PC-9 (cell line): ENCODE results near the gene GNG4. TPM values are rescaled to one million over a fixed set of nuclear protein-coding genes. Genes with fewer than 3 reads are reported as not detected.

Experiments
- BruUV-seq: library from RNA; stranded (reverse); fragments of 400-500 nt; replicated peaks from 2 replicates; lab custom pipeline; 2021; lab: Mats Ljungman, UMichigan
- CTCF ChIA-PET: fragments of 300-600 bp; sonication (Branson Sonifier 250); formaldehyde crosslinking; loops from one replicate; lab custom pipeline; 2022; ENCODE audit warnings: antibody characterized with exemption; lab: Charles Lee
- POLR2A ChIA-PET: fragments of 300-600 bp; sonication (Branson Sonifier 250); formaldehyde crosslinking; loops from one replicate; lab custom pipeline; 2022; ENCODE audit warnings: antibody characterized with exemption; ENCODE audit not compliant: unreplicated experiment; lab: Charles Lee
- DNase-seq, 2 experiments: peaks; one replicate each; pipeline versions ENCODE4 v3.0.0 to v3.0.0-alpha.2; 2015 to 2022; ENCODE audit warnings: mixed read lengths in 1 of 2
- H2AFZ ChIP-seq: fragments of 200-600 bp; sonication (generic); 2 replicates; pipeline ENCODE4 v1.8.1; 2017; ENCODE audit warnings: antibody characterized with exemption
- H3F3A ChIP-seq: fragments of 200-600 bp; sonication (generic); 2 replicates; pipeline ENCODE4 v1.8.1; 2017; ENCODE audit warnings: antibody characterized with exemption, mild to moderate bottlenecking, low read depth; ENCODE audit not compliant: insufficient read depth
- H3K27ac ChIP-seq: fragments of 200-600 bp; sonication (generic); 2 replicates; pipeline ENCODE4 v1.6.1; 2016; ENCODE audit warnings: mixed run types
- H3K27me3 ChIP-seq: fragments of 200-600 bp; sonication (generic); 2 replicates; pipeline ENCODE4 v1.6.1; 2016; ENCODE audit warnings: low read depth, mixed run types; ENCODE audit not compliant: insufficient read depth
- H3K36me3 ChIP-seq: fragments of 200-600 bp; sonication (generic); 2 replicates; pipeline ENCODE4 v1.6.1; 2016; ENCODE audit warnings: low read depth, mixed run types
- H3K4me1 ChIP-seq: fragments of 200-600 bp; sonication (generic); replicated peaks from 2 replicates; pipeline ENCODE4 v1.6.1; 2016; ENCODE audit warnings: mixed run types; ENCODE audit not compliant: insufficient read depth
- H3K4me2 ChIP-seq: fragments of 200-600 bp; sonication (generic); 2 replicates; pipeline ENCODE4 v1.6.1; 2017; ENCODE audit warnings: mixed run types
- H3K4me3 ChIP-seq: fragments of 200-600 bp; sonication (generic); 2 replicates; pipeline ENCODE4 v1.6.1; 2016; ENCODE audit warnings: mixed run types
- H3K79me2 ChIP-seq: fragments of 200-600 bp; sonication (generic); 2 replicates; pipeline ENCODE4 v1.6.1; 2017; ENCODE audit warnings: low read depth, mixed run types
- H3K9me2 ChIP-seq: fragments of 200-600 bp; sonication (generic); 2 replicates; pipeline ENCODE4 v1.8.1; 2017; ENCODE audit warnings: mild to moderate bottlenecking; ENCODE audit not compliant: insufficient read depth
- H3K9me3 ChIP-seq: fragments of 200-600 bp; sonication (generic); 2 replicates; pipeline ENCODE4 v1.8.1; 2016; ENCODE audit warnings: low read depth; ENCODE audit not compliant: insufficient read depth
- H4K20me1 ChIP-seq: fragments of 200-600 bp; sonication (generic); 2 replicates; pipeline ENCODE4 v1.8.1; 2017; ENCODE audit not compliant: insufficient read depth
- EZH2 ChIP-seq: fragments of 200-600 bp; sonication (generic); IDR thresholded peaks from 2 replicates; pipeline ENCODE4 v1.8.0; 2017; ENCODE audit warnings: antibody characterized with exemption, low read depth
- intact Hi-C: fragments of 100-400 bp; cut with micrococcal nuclease; formaldehyde crosslinking; loops from one replicate; pipeline ENCODE4 v1.10.0; 2022; ENCODE audit not compliant: unreplicated experiment
- total RNA-seq: library from RNA; stranded (reverse); gene quantifications from 2 replicates; pipeline ENCODE4 v1.2.3, GENCODE V29; 2021
- TF ChIP-seq, protein P1 (sequence below): fragments of 200-600 bp; sonication (generic); conservative IDR thresholded peaks from 2 replicates; pipeline ENCODE4 v1.6.1; 2017; ENCODE audit warnings: mixed run types, antibody characterized with exemption, mild to moderate bottlenecking, moderate library complexity

Gene GNG4
- total RNA-seq, 1 experiment from 2014 or later: 16.3 TPM

DNA sequence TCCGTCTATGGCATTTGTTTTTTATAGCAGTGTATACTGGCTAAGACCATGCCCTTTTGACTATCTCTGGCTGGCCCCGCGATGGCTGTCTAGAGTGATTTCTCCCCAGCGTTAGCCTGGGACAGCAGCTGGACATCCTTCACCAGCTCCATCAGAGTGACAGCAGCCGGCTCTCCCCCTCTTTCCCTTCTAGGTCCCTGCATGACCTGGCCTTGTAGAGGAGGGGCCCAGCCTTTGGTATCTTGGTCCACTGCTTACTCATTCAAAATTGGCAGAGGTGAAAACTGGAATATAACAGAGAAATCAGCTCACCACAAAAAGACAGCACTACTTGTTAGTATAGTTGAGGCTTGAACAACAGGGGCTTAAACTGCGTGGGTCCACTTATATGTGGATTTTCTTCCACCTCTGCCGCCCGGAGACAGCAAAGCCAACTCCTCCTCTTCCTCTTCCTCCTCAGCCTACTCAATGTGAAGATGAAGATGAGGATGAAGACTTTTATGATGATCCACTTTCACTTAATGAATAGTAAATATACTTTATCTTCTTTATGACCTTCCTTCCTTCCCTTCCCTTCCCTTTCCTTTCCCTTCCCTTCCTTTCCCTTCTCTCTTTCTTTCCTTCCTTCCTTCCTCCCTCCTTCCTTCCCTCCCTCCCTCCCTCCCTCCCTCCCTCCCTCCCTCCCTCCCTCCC, 116.0 kb downstream of the GNG4 start:
- ChIA-PET POLR2A (no interaction called here), CTCF (no interaction called here)
- BruUV-seq: no TSS peak
- TF ChIP-seq, protein P1, sequence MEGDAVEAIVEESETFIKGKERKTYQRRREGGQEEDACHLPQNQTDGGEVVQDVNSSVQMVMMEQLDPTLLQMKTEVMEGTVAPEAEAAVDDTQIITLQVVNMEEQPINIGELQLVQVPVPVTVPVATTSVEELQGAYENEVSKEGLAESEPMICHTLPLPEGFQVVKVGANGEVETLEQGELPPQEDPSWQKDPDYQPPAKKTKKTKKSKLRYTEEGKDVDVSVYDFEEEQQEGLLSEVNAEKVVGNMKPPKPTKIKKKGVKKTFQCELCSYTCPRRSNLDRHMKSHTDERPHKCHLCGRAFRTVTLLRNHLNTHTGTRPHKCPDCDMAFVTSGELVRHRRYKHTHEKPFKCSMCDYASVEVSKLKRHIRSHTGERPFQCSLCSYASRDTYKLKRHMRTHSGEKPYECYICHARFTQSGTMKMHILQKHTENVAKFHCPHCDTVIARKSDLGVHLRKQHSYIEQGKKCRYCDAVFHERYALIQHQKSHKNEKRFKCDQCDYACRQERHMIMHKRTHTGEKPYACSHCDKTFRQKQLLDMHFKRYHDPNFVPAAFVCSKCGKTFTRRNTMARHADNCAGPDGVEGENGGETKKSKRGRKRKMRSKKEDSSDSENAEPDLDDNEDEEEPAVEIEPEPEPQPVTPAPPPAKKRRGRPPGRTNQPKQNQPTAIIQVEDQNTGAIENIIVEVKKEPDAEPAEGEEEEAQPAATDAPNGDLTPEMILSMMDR: no peak
- H3K4me3 ChIP-seq: no peak overlapping the region
- no peaks in the 10 kb centered on the region for H3K27me3 ChIP-seq
- DNase-seq: no peak
- H3K79me2 ChIP-seq: no peaks in the 10 kb centered on the region
- H3K36me3 ChIP-seq: no peaks in the 10 kb centered on the region
- H4K20me1 ChIP-seq: no peaks in the 10 kb centered on the region
- intact Hi-C loops: no loop called here
- H3F3A ChIP-seq: no peaks in the 10 kb centered on the region
- H3K4me1 ChIP-seq: peaks cover 10% of the 10 kb centered on the region; the same call in 1 of the 2 replicates
- no peak overlapping the region for H3K4me2 ChIP-seq
- H3K9me2 ChIP-seq: no peaks in the 10 kb centered on the region
- no peak overlapping the region for H3K27ac ChIP-seq
- no peaks in the 10 kb centered on the region for H3K9me3 ChIP-seq
- H2AFZ ChIP-seq: no peak overlapping the region; the same call in 1 of the 2 replicates

DNA sequence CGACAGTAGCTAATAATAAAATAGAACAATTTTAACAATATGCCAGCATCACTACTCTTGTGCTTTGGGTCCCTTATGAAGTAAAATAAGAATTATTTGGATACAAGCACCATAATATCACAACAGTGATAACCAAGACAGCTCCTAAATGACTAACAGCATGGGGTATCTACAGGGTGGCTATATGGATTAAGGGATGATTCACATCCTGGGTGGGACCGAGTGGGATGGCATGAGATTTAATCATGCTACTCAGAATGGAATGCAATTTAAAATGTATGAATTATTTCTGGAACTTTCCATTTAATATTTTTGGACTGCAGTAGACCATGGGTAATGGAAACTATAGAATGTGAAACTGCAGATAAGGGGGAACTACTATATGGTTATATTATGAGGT, 117.2 kb downstream of the GNG4 start:
- no peaks in the 10 kb centered on the region for H3F3A ChIP-seq
- no peak overlapping the region for H3K4me3 ChIP-seq
- no peaks in the 10 kb centered on the region for H3K9me3 ChIP-seq
- peak in 1 of 2 experiments; percentile 49 for DNase-seq
- H3K9me2 ChIP-seq: no peaks in the 10 kb centered on the region
- intact Hi-C loops: no loop called here
- no peak overlapping the region for H3K4me2 ChIP-seq
- no TSS peak for BruUV-seq
- H3K36me3 ChIP-seq: no peaks in the 10 kb centered on the region
- ChIA-PET POLR2A (no interaction called here), CTCF (no interaction called here)
- H2AFZ ChIP-seq: no peak overlapping the region
- no peaks in the 10 kb centered on the region for H3K79me2 ChIP-seq
- no peaks in the 10 kb centered on the region for H3K27me3 ChIP-seq
- no peaks in the 10 kb centered on the region for H4K20me1 ChIP-seq
- no peak for TF ChIP-seq EZH2
- TF ChIP-seq, protein P1: no peak
- H3K27ac ChIP-seq: peak overlapping the region; percentile 40; the same call in 1 of the 2 replicates
- peaks cover 10% of the 10 kb centered on the region; the same call in 1 of the 2 replicates for H3K4me1 ChIP-seq

DNA sequence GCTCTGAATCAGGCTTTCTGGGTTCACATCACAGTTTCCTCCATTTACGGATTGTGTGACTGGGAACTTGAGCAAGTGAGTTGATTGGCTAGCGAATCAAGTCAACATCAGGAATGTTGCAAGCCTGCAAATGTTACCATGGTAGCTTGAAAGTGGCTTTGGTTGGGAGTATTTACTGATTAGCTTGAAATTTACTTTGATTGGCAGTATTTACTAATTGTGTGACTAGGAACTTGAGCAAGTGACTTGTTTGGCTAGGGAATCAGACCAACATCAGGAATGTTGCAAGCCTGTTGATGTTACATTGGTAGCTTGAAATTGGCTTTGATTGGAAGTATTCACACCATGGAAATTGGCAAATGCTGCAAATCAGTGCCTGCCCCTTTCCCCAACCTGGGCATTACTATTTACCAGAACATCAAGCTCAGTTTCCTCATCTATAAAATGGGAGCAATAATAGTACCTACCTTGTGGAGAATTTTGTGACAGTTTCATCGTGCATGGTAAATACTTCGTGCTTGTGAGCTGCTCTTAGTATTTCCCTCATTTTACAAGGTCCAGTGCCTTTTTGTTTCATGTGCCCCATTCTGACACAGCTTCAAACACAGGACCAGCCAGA, 122.3 kb downstream of the GNG4 start:
- Histone ChIP-seq H3K27me3 (no peaks in the 10 kb centered on the region), H4K20me1 (no peaks in the 10 kb centered on the region), H3K27ac (no peak overlapping the region), H3K79me2 (no peaks in the 10 kb centered on the region), H3K4me1 (peaks cover 4% of the 10 kb centered on the region; the same call in 1 of the 2 replicates), H3K4me2 (no peak overlapping the region), H3F3A (no peaks in the 10 kb centered on the region), H3K36me3 (no peaks in the 10 kb centered on the region), H2AFZ (no peak overlapping the region), H3K9me2 (no peaks in the 10 kb centered on the region), H3K4me3 (no peak overlapping the region), H3K9me3 (no peaks in the 10 kb centered on the region)
- intact Hi-C loops: no loop called here
- no peak for DNase-seq
- CTCF ChIA-PET: interaction anchor here (0.6 kb wide), 2 partner anchors 164 to 192 kb away, joined by 4 read pairs; no protein-coding TSS in a partner anchor
- BruUV-seq: no TSS peak
- TF ChIP-seq EZH2: no peak
- TF ChIP-seq, protein P1: no peak
- POLR2A ChIA-PET: interaction anchor here (0.5 to 0.8 kb wide), 3 partner anchors 25 to 444 kb away, joined by 3 to 6 read pairs (median 3); no protein-coding TSS in a partner anchor
